Karpas-422 (cell line): ENCODE data around the gene NXPH4. TPM values are rescaled to one million over a fixed set of nuclear protein-coding genes. Genes with fewer than 3 reads are reported as not detected.

ENCODE experiments used
- DNase-seq: peaks from one replicate; pipeline ENCODE4 v3.0.0-alpha.2; 2015
- H2AFZ ChIP-seq: fragments of 200-600 bp; sonication (generic); 2 replicates; pipeline ENCODE4 v1.6.1; 2014; ENCODE audit warnings: antibody characterized with exemption, low read length, mixed read lengths
- H3K27ac ChIP-seq: fragments of 200-600 bp; sonication (generic); 2 replicates; pipeline ENCODE4 v1.5.1; 2014; ENCODE audit warnings: mild to moderate bottlenecking, low read length, moderate library complexity
- H3K27me3 ChIP-seq: fragments of 200-600 bp; sonication (generic); 2 replicates; pipeline ENCODE4 v1.6.1; 2014; ENCODE audit warnings: low read length, mixed read lengths
- H3K36me3 ChIP-seq: fragments of 200-600 bp; sonication (generic); 2 replicates; pipeline ENCODE4 v1.6.1; 2014; ENCODE audit warnings: low read length, mixed read lengths; ENCODE audit not compliant: insufficient read depth
- H3K4me1 ChIP-seq: fragments of 200-600 bp; sonication (generic); 2 replicates; pipeline ENCODE4 v1.6.1; 2014; ENCODE audit warnings: mild to moderate bottlenecking, low read length, mixed read lengths
- H3K4me2 ChIP-seq: fragments of 200-600 bp; sonication (generic); 2 replicates; pipeline ENCODE4 v1.6.1; 2014; ENCODE audit warnings: low read length, low read depth, mild to moderate bottlenecking; ENCODE audit not compliant: poor library complexity, severe bottlenecking
- H3K4me3 ChIP-seq: fragments of 200-600 bp; sonication (generic); 2 replicates; pipeline ENCODE4 v1.5.1; 2014; ENCODE audit warnings: mild to moderate bottlenecking, antibody characterized with exemption, low read length, mixed read lengths
- H3K79me2 ChIP-seq: fragments of 200-600 bp; sonication (generic); 2 replicates; pipeline ENCODE4 v1.6.1; 2014; ENCODE audit warnings: mild to moderate bottlenecking, low read length, mixed read lengths
- H3K9ac ChIP-seq: fragments of 200-600 bp; sonication (generic); 2 replicates; pipeline ENCODE4 v1.6.0; 2014; ENCODE audit warnings: low read length
- H3K9me2 ChIP-seq: fragments of 200-600 bp; sonication (generic), shearing (Covaris generic); replicated peaks from 2 replicates; pipeline ENCODE4 v1.6.0; 2014; ENCODE audit warnings: mild to moderate bottlenecking, low read length, moderate library complexity; ENCODE audit not compliant: insufficient read depth
- H3K9me3 ChIP-seq: fragments of 300-700, 200-600 bp; sonication (generic); 2 replicates; pipeline ENCODE4 v1.6.1; 2014; ENCODE audit warnings: low read length, mixed read lengths
- H4K20me1 ChIP-seq: fragments of 200-600 bp; sonication (generic); 2 replicates; pipeline ENCODE4 v1.6.1; 2014; ENCODE audit warnings: mild to moderate bottlenecking, antibody characterized with exemption, low read length, low read depth; ENCODE audit not compliant: insufficient read depth
- total RNA-seq: library from RNA; depleted of rRNA; stranded (reverse); fragments of >200 nt; shearing (Covaris generic); gene quantifications from 2 replicates; pipeline ENCODE4 v1.2.3, GENCODE V29; 2014; ENCODE audit warnings: low replicate concordance

The NXPH4 gene
- total RNA-seq, 1 experiment from 2014 or later, result 2.9 TPM

GRCh38 chr12:57230381-57231155 is 14.0 kb downstream of the NXPH4 start:
- Histone ChIP-seq H3K27ac (peak overlapping the region; percentile 89), H3K9me3 (no peaks in the 10 kb centered on the region), H3K9ac (peak overlapping the region; percentile 98), H3K4me1 (peaks cover 86% of the 10 kb centered on the region), H3K36me3 (peaks cover 26% of the 10 kb centered on the region), H2AFZ (no peak overlapping the region), H3K27me3 (no peaks in the 10 kb centered on the region), H3K4me3 (peak overlapping the region; percentile 91), H3K9me2 (no peaks in the 10 kb centered on the region), H3K79me2 (peaks cover 24% of the 10 kb centered on the region), H4K20me1 (peaks cover 25% of the 10 kb centered on the region), H3K4me2 (peak overlapping the region; percentile 95)
- DNase-seq, result no peak

- Histone ChIP-seq H3K9me3 (no peaks in the 10 kb centered on the region), H2AFZ (no peak overlapping the region), H4K20me1 (peaks cover 25% of the 10 kb centered on the region), H3K4me3 (peak overlapping the region; percentile 91), H3K79me2 (peaks cover 24% of the 10 kb centered on the region), H3K4me1 (peaks cover 85% of the 10 kb centered on the region), H3K9ac (peak overlapping the region; percentile 98), H3K36me3 (peaks cover 26% of the 10 kb centered on the region), H3K27me3 (no peaks in the 10 kb centered on the region), H3K4me2 (peak overlapping the region; percentile 95), H3K9me2 (no peaks in the 10 kb centered on the region), H3K27ac (peak overlapping the region; percentile 89; the same call in 1 of the 2 replicates)
- no peak for DNase-seq
Observed at GRCh38 chr12:57231276-57232021, 14.9 kb downstream of the NXPH4 start.

GRCh38 chr12:57232156-57232756 is 15.7 kb downstream of the NXPH4 start:
- peaks cover 77% of the 10 kb centered on the region for H3K4me1 ChIP-seq
- H4K20me1 ChIP-seq, result peaks cover 25% of the 10 kb centered on the region
- no peaks in the 10 kb centered on the region for H3K9me2 ChIP-seq
- peaks cover 26% of the 10 kb centered on the region for H3K36me3 ChIP-seq
- H3K4me3 ChIP-seq, result no peak overlapping the region
- DNase-seq, result no peak
- no peak overlapping the region for H3K27ac ChIP-seq
- no peak overlapping the region for H2AFZ ChIP-seq
- H3K27me3 ChIP-seq, result no peaks in the 10 kb centered on the region
- H3K4me2 ChIP-seq, result no peak overlapping the region
- H3K9me3 ChIP-seq, result no peaks in the 10 kb centered on the region
- no peak overlapping the region for H3K9ac ChIP-seq
- H3K79me2 ChIP-seq, result peaks cover 24% of the 10 kb centered on the region

GRCh38 chr12:57233357-57234232 is 17.0 kb downstream of the NXPH4 start:
- peaks cover 81% of the 10 kb centered on the region for H3K4me1 ChIP-seq
- H3K79me2 ChIP-seq, result peaks cover 24% of the 10 kb centered on the region
- no peaks in the 10 kb centered on the region for H3K9me2 ChIP-seq
- H3K4me3 ChIP-seq, result no peak overlapping the region
- H3K4me2 ChIP-seq, result no peak overlapping the region
- peaks cover 26% of the 10 kb centered on the region for H3K36me3 ChIP-seq
- H3K27ac ChIP-seq, result peak overlapping the region; percentile 57
- peak overlapping the region; percentile 31; the same call in 1 of the 2 replicates for H3K9ac ChIP-seq
- no peaks in the 10 kb centered on the region for H3K27me3 ChIP-seq
- H3K9me3 ChIP-seq, result no peaks in the 10 kb centered on the region
- DNase-seq, result no peak
- H2AFZ ChIP-seq, result no peak overlapping the region
- peaks cover 25% of the 10 kb centered on the region for H4K20me1 ChIP-seq

- Histone ChIP-seq H3K9me3 (no peaks in the 10 kb centered on the region), H3K79me2 (peaks cover 24% of the 10 kb centered on the region), H3K4me1 (peaks cover 80% of the 10 kb centered on the region), H3K9me2 (no peaks in the 10 kb centered on the region), H4K20me1 (peaks cover 25% of the 10 kb centered on the region), H2AFZ (no peak overlapping the region), H3K9ac (peak overlapping the region; percentile 31), H3K27me3 (no peaks in the 10 kb centered on the region), H3K36me3 (peaks cover 26% of the 10 kb centered on the region), H3K4me3 (no peak overlapping the region), H3K27ac (peak overlapping the region; percentile 57), H3K4me2 (no peak overlapping the region)
- no peak for DNase-seq
Observed at GRCh38 chr12:57234233-57234570, 17.6 kb downstream of the NXPH4 start.

GRCh38 chr12:57234571-57235016 is 18.0 kb downstream of the NXPH4 start:
- no peak overlapping the region for H3K4me2 ChIP-seq
- peaks cover 26% of the 10 kb centered on the region for H3K36me3 ChIP-seq
- no peaks in the 10 kb centered on the region for H3K9me3 ChIP-seq
- H2AFZ ChIP-seq, result no peak overlapping the region
- no peaks in the 10 kb centered on the region for H3K27me3 ChIP-seq
- no peak overlapping the region for H3K4me3 ChIP-seq
- peak overlapping the region; percentile 31; the same call in 1 of the 2 replicates for H3K9ac ChIP-seq
- peak overlapping the region; percentile 57 for H3K27ac ChIP-seq
- no peaks in the 10 kb centered on the region for H3K9me2 ChIP-seq
- peaks cover 23% of the 10 kb centered on the region for H3K79me2 ChIP-seq
- H3K4me1 ChIP-seq, result peaks cover 82% of the 10 kb centered on the region
- H4K20me1 ChIP-seq, result peaks cover 25% of the 10 kb centered on the region
- no peak for DNase-seq

GRCh38 chr12:57235017-57235727 is 18.6 kb downstream of the NXPH4 start:
- Histone ChIP-seq H3K27ac (peak overlapping the region; percentile 57; the same call in 1 of the 2 replicates), H3K27me3 (no peaks in the 10 kb centered on the region), H3K9me3 (no peaks in the 10 kb centered on the region), H3K79me2 (peaks cover 17% of the 10 kb centered on the region), H3K4me2 (no peak overlapping the region), H2AFZ (no peak overlapping the region), H4K20me1 (peaks cover 25% of the 10 kb centered on the region), H3K9ac (0 out of 2 replicates have a peak overlapping the region, but pooled peaks have one; percentile 31), H3K9me2 (no peaks in the 10 kb centered on the region), H3K36me3 (peaks cover 26% of the 10 kb centered on the region), H3K4me1 (peaks cover 88% of the 10 kb centered on the region), H3K4me3 (no peak overlapping the region)
- DNase-seq, result no peak
